ENCODE measurements around the gene DYSF.

DNA sequence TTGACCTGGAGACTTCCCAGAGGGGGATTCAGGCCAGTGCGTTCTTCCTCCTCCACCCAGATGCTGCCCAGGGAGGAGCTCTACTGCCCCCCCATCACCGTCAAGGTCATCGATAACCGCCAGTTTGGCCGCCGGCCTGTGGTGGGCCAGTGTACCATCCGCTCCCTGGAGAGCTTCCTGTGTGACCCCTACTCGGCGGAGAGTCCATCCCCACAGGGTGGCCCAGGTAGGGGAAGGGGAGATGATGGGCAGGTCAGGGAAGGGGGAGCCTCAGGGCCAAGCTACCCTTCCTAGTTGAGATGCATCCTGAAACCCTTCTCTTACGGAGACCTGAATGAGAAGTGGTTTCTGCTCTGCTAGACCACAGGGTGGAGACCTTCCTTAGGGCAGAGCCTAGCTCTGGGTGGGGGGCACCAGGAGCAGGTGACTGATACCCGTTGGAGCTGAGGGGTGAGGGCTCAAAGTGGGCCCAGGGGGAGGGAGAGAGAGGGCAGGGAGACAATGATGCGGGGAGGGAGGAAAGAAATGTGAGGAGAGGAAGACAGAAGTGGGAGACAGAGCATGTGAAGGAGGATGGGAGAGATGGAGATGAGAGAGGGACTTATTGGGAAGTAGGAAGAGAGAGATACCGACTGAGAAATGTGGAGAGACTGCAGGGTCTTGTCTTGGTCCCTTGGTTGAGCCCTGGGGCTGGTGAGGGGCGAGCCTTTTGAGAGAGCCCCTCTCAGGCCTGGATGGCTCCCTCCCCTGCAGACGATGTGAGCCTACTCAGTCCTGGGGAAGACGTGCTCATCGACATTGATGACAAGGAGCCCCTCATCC is 159.4 kb downstream of the DYSF start:
- TF ChIP-seq POLR2A (IDR thresholded peaks at IDR 0.05; ENCODE audit: borderline replicate concordance, extremely low read depth, insufficient read depth, insufficient read length) = no peak
- no peak for TF ChIP-seq SP1 (IDR thresholded peaks at IDR 0.05; ENCODE audit: low read depth)
- TF ChIP-seq, protein P1, sequence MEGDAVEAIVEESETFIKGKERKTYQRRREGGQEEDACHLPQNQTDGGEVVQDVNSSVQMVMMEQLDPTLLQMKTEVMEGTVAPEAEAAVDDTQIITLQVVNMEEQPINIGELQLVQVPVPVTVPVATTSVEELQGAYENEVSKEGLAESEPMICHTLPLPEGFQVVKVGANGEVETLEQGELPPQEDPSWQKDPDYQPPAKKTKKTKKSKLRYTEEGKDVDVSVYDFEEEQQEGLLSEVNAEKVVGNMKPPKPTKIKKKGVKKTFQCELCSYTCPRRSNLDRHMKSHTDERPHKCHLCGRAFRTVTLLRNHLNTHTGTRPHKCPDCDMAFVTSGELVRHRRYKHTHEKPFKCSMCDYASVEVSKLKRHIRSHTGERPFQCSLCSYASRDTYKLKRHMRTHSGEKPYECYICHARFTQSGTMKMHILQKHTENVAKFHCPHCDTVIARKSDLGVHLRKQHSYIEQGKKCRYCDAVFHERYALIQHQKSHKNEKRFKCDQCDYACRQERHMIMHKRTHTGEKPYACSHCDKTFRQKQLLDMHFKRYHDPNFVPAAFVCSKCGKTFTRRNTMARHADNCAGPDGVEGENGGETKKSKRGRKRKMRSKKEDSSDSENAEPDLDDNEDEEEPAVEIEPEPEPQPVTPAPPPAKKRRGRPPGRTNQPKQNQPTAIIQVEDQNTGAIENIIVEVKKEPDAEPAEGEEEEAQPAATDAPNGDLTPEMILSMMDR (IDR thresholded peaks at IDR 0.05 in 2 of 3, conservative IDR thresholded peaks at IDR 0.05 in 1 of 3; ENCODE audit: borderline replicate concordance in 1 of 3, insufficient read depth in 1 of 3, low read depth in 2 of 3, low read length in 2 of 3) = no peak
- no peak for TF ChIP-seq EZH2phosphoT487 (IDR thresholded peaks at IDR 0.05; ENCODE audit: borderline replicate concordance)
- TF ChIP-seq, protein P2, sequence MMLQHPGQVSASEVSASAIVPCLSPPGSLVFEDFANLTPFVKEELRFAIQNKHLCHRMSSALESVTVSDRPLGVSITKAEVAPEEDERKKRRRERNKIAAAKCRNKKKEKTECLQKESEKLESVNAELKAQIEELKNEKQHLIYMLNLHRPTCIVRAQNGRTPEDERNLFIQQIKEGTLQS (IDR thresholded peaks at IDR 0.05) = no peak
- TF ChIP-seq EGR1 (IDR thresholded peaks at IDR 0.05; ENCODE audit: low read depth) = no peak
- no peak for TF ChIP-seq POLR2AphosphoS5 (IDR thresholded peaks at IDR 0.05; ENCODE audit: low read depth, low read length)
- TF ChIP-seq EZH2 (IDR thresholded peaks at IDR 0.05) = no peak
